Neural progenitor cell (in vitro differentiated cells): ENCODE measurements around the gene ODF2.

Source experiments
- CTCF ChIP-seq: fragments of 200-600 bp; sonication (generic); IDR thresholded peaks from 2 replicates; pipeline ENCODE4 v1.5.1; 2017; ENCODE audit warnings: antibody characterized with exemption, mild to moderate bottlenecking
- EZH2 ChIP-seq: fragments of 200-600 bp; sonication (generic); IDR thresholded peaks from 2 replicates; pipeline ENCODE4 v1.6.1; 2017; ENCODE audit warnings: antibody characterized with exemption, mild to moderate bottlenecking, moderate library complexity

GRCh38 chr9:128495296-128495695, 39.5 kb downstream of the ODF2 start:
- TF ChIP-seq CTCF, result no peak
- no peak for TF ChIP-seq EZH2
